Colon (tissue), 2 donors: ENCODE data around the gene PPP1R3F.
"Not testable (repeated sequence)": the region's sequence is repeated elsewhere in the genome, so short reads cannot be mapped to it uniquely, and the experiment has no call there.

Source experiments
- FAIRE-seq: peaks from 2 replicates; lab custom pipeline; 2012; peaks lifted over from hg19 to GRCh38; lab: Jason Lieb, UNC
- donor health status: control.
- donor health status: control.

The PPP1R3F gene

GRCh38 chrX:49322266-49322665, 52.7 kb downstream of the PPP1R3F start:
- not testable (repeated sequence) for FAIRE-seq

GRCh38 chrX:49323735-49324134, 54.1 kb downstream of the PPP1R3F start:
- FAIRE-seq: not testable (repeated sequence)

DNA sequence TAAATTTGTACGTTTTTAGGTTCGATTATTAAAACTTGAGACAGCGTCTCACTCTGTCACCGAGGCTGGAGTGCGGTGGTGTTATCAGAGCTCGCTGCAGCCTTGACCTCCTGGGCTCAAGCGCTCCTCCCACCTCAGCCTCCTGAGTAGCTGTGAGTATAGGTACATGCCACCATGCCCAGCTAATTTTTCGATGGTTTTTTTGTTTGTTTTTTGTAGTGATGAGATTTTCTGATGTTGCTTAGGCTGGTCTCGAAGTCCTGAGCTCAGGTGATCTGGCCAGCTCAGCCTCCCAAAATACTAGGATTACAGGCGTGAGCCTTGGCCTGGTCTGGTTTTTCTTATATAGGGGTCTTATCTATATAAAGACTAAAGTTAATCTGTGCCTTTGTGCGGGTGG, 60.8 kb downstream of the PPP1R3F start:
- FAIRE-seq: not testable (repeated sequence)

DNA sequence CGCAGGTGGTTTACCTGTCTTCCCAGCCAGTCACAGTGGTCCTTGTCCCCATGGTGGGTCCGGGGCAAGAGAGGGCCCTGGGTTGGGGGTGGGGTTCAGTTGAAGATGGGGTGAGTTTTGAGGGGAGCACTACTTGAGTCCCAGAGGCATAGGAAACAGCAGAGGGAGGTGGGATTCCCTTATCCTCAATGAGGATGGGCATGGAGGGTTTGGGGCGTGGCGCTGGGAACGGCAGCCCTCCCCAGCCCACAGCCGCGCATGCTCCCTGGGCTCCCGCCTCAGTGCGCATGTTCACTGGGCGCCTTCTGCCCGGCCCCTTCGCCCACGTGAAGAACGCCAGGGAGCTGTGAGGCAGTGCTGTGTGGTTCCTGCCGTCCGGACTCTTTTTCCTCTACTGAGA, 61.7 kb downstream of the PPP1R3F start, which contains the start of gene GAGE13:
GAGE13 (plus strand) TSS at position 301 of the 400 bp plus-strand sequence. CDS start 1,156 bp downstream, outside the sequence.
- not testable (repeated sequence) for FAIRE-seq

DNA sequence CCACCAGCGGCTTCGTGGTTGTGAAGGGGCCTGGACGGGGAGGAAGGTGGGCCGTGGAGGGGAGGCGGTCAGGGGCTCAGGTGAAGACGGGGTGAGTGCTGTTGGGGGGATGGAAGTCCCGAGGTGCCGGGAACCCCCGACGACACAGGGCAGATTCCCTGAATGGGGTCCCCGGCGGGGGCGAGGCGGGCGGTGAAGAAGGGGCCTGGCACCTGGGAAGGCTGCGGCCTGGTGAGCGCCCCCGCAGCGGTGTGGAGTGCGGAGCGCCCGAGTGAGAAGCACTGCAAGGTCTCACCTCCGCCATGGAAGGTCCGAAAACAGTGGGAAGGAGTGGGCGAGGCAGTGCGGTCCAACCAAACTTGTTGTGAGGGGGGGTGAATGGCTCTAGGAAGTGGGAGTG, 62.2 kb downstream of the PPP1R3F start:
- not testable (repeated sequence) for FAIRE-seq
